Lung (tissue), 12 donors: Measurements from ENCODE around the gene KRTAP1-3. TPM values are rescaled to one million over a fixed set of nuclear protein-coding genes. Genes with fewer than 3 reads are reported as not detected.

ENCODE experiments used
- ATAC-seq: fragments of 200-7000 bp; cut with Tn5 transposase; one replicate; pipeline ENCODE4 v1.9.1; 2020; ENCODE audit warnings: moderate number of reproducible peaks; ENCODE audit not compliant: insufficient read depth, low FRiP score
- DNase-seq, 3 donors: peaks; one replicate each; pipeline ENCODE4 v3.0.0-alpha.2; 2013 to 2017
- H3K27ac ChIP-seq, 2 donors: one replicate each; pipeline ENCODE4 v1.5.1; 2013; ENCODE audit warnings: mild to moderate bottlenecking in 2 of 2, moderate library complexity in 2 of 2, control low read depth in 1 of 2, inconsistent platforms in 1 of 2, low read depth in 1 of 2, low read length in 1 of 2
- H3K27me3 ChIP-seq, 3 donors: one replicate each; pipeline ENCODE4 v1.5.1; 2013; ENCODE audit warnings: low read length in 2 of 3; ENCODE audit not compliant: control insufficient read depth in 3 of 3, insufficient read depth in 3 of 3
- H3K36me3 ChIP-seq, 4 donors: one replicate each; pipeline ENCODE4 v1.5.1; 2013; ENCODE audit warnings: low read length in 4 of 4, mild to moderate bottlenecking in 1 of 4, moderate library complexity in 1 of 4; ENCODE audit not compliant: control insufficient read depth in 4 of 4, insufficient read depth in 4 of 4
- H3K4me1 ChIP-seq, 5 donors: one replicate each; pipeline ENCODE4 v1.5.1; 2013; ENCODE audit warnings: low read length in 5 of 5, mild to moderate bottlenecking in 2 of 5, moderate library complexity in 1 of 5; ENCODE audit not compliant: control insufficient read depth in 5 of 5, insufficient read depth in 5 of 5
- H3K4me3 ChIP-seq: one replicate; pipeline ENCODE4 v1.5.1; 2013; ENCODE audit warnings: mild to moderate bottlenecking, control low read depth, moderate library complexity
- H3K9ac ChIP-seq, 2 donors: one replicate each; pipeline ENCODE4 v1.5.1; 2013; ENCODE audit warnings: low read length in 2 of 2, control low read depth in 1 of 2; ENCODE audit not compliant: insufficient read depth in 1 of 2
- H3K9me3 ChIP-seq, 4 donors: one replicate each; pipeline ENCODE4 v1.5.1; 2013; ENCODE audit warnings: low read length in 3 of 4, mild to moderate bottlenecking in 1 of 4, moderate library complexity in 1 of 4; ENCODE audit not compliant: control insufficient read depth in 4 of 4, insufficient read depth in 3 of 4
- WGBS, 2 donors: extraction: QIAGEN DNeasy Blood & Tissue Kit; methylation state at CpG; one replicate each; pipeline ENCODE4 v1.1.7; 2013; 5-methylcytosine and 5-hydroxymethylcytosine counted together
- polyA plus RNA-seq, 2 donors: library from polyadenylated mRNA; stranded (reverse); fragments of 200-250 nt; gene quantifications; one replicate each; pipeline ENCODE4 v1.2.1, GENCODE V29; 2013
- total RNA-seq, 2 donors: library from RNA; depleted of rRNA in 1 of 2; stranded (reverse); fragments of >200 nt in 1 of 2; gene quantifications; one replicate each; pipeline ENCODE4 v1.2.1, GENCODE V29; 2014 to 2021
- TF ChIP-seq, protein P1 (sequence below): IDR thresholded peaks from 2 replicates; pipeline ENCODE4 v1.5.1; 2012; ENCODE audit warnings: mild to moderate bottlenecking; ENCODE audit errors: control extremely low read depth, extremely low read depth
- donor health status: control.
- donor health status: control.
- donor health status: Bipolar disorder and iron deficiency.
- donor health status: healthy.
- donor health status: DM: yes; HTN: yes; CAD: no.

Gene KRTAP1-3
- total and polyA plus RNA-seq, 4 donors = not detected

DNA sequence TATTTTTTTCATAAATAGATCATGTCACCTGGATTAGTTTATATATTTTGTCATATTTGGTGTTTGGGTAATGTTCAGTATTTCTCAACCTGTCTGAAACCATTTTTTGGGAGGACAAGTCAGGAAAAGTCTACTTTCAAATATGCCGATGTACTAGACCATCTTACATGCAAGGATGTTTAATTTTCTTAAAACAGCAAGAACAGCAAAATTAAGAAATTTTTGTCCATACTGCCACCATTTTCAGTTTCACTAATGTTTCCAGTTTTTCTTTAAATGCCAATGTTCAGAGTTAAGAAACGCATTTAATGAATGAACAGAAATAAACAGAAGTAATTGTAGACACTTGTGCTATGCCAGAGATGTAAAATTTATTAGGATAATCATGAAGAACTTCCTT lies 41.6 kb downstream of the KRTAP1-3 start:
- Histone ChIP-seq H3K9ac (no peak overlapping the region), H3K4me1 (no peaks in the 10 kb centered on the region), H3K36me3 (no peaks in the 10 kb centered on the region), H3K27me3 (peaks cover 0 to 2% (median 2%) of the 10 kb centered on the region in 3 donors), H3K9me3 (peaks cover 0 to 4% (median 0%) of the 10 kb centered on the region in 4 donors), H3K4me3 (no peak overlapping the region), H3K27ac (no peak overlapping the region)
- 94 to 97% methylated on average over 2 of the region's 2 CpGs for WGBS, 2 donors
- TF ChIP-seq, protein P1, sequence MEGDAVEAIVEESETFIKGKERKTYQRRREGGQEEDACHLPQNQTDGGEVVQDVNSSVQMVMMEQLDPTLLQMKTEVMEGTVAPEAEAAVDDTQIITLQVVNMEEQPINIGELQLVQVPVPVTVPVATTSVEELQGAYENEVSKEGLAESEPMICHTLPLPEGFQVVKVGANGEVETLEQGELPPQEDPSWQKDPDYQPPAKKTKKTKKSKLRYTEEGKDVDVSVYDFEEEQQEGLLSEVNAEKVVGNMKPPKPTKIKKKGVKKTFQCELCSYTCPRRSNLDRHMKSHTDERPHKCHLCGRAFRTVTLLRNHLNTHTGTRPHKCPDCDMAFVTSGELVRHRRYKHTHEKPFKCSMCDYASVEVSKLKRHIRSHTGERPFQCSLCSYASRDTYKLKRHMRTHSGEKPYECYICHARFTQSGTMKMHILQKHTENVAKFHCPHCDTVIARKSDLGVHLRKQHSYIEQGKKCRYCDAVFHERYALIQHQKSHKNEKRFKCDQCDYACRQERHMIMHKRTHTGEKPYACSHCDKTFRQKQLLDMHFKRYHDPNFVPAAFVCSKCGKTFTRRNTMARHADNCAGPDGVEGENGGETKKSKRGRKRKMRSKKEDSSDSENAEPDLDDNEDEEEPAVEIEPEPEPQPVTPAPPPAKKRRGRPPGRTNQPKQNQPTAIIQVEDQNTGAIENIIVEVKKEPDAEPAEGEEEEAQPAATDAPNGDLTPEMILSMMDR = no peak
- DNase-seq = no peak
- no peak for ATAC-seq

DNA sequence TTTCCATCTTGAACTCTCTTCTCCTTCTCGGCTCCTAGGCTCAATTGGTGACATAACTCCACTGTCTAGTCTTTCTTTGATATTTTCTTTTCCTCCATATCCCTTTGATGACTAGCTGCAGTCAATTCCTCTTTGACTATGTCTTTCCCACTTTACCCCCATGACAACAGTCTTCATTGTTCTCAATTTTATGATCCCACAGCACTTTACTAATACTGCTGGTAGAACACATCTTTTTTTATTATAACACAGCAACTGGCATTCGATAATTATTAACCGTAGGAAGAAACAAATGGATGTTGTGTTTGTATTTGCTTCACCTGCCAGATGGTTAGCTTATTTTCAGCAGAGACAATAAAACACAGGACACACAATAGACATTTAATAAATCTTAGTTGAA lies 42.0 kb downstream of the KRTAP1-3 start:
- no peak for DNase-seq
- Histone ChIP-seq H3K4me1 (no peaks in the 10 kb centered on the region), H3K27me3 (peaks cover 0 to 2% (median 0%) of the 10 kb centered on the region in 3 donors), H3K4me3 (no peak overlapping the region), H3K36me3 (no peaks in the 10 kb centered on the region), H3K27ac (no peak overlapping the region), H3K9me3 (peaks cover 0 to 4% (median 0%) of the 10 kb centered on the region in 4 donors), H3K9ac (no peak overlapping the region)
- whole genome bisulfite sequencing, 2 donors = 90 to 96% methylated on average over 3 of the region's 3 CpGs
- ATAC-seq = no peak
- TF ChIP-seq, protein P1 = no peak

DNA sequence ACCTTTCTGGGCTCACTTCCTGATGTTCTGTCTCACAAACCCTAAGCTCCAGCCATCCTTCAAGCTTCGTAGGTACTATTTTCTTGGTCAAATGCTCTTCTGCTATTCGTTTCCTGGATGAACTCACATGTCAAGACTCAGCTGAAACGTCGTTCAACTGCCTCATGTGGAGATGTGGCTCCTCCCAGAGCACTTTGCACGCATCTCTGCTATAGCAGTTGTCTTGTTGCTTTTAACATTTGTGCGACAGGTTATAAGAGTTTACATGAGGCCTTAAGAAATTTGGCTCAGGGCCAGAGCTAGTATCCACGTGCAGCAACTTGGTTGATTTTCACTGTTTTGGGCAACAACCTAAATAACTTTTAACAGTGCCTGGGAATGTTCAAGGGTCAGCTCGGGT lies 47.8 kb downstream of the KRTAP1-3 start:
- H3K9me3 ChIP-seq = peaks cover 0 to 4% (median 0%) of the 10 kb centered on the region in 4 donors
- DNase-seq = no peak
- peaks cover 0 to 2% (median 0%) of the 10 kb centered on the region in 3 donors for H3K27me3 ChIP-seq
- TF ChIP-seq, protein P1 = no peak
- no peaks in the 10 kb centered on the region for H3K36me3 ChIP-seq
- no peak overlapping the region for H3K9ac ChIP-seq
- no peak for ATAC-seq
- 56 to 72% methylated on average over 8 of the region's 8 CpGs for WGBS, 2 donors
- H3K27ac ChIP-seq = no peak overlapping the region
- no peaks in the 10 kb centered on the region for H3K4me1 ChIP-seq
- no peak overlapping the region for H3K4me3 ChIP-seq

DNA sequence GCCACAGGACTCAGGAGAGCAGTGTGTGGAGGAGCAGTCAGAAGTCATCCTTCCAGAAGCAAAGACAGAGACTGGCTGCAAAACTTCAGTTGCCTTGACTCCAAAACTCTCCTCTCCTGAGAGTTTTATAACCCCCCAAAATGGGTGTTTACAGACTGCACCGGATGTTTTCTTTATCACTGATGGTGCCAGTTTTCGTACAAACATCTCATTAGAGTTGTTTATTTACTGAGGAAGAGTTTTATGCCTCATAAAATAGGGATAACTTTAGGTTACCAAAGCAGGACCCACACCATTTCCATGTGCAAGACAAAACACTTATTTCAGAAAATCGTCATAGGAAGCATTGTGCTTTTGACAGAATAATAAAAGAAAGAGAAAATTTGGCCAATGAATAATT lies 50.4 kb downstream of the KRTAP1-3 start, which contains the start of gene KRT40:
Gene KRT40 (minus strand): TSS at position 101 of the 400 bp plus-strand sequence. CDS start 53 bp downstream, at position 48.
- no peaks in the 10 kb centered on the region for H3K9me3 ChIP-seq
- H3K27ac ChIP-seq = no peak within 1 kb of the TSS
- H3K4me1 ChIP-seq = peaks cover 0 to 10% (median 8%) of the 10 kb centered on the region in 5 donors
- peaks cover 0 to 2% (median 0%) of the 10 kb centered on the region in 3 donors for H3K27me3 ChIP-seq
- TF ChIP-seq, protein P1 = no peak
- WGBS, 2 donors = 54 to 64% methylated on average over 3 of the region's 3 CpGs
- ATAC-seq (no peak), DNase-seq (no peak)
- no peak within 1 kb of the TSS for H3K9ac ChIP-seq
- H3K4me3 ChIP-seq = no peak within 1 kb of the TSS
- H3K36me3 ChIP-seq = no peaks in the 10 kb centered on the region
